ENCODE data around the gene USP11. TPM values are rescaled to one million over a fixed set of nuclear protein-coding genes. Genes with fewer than 3 reads are reported as not detected.

Gene USP11
- total RNA-seq, 4 donors from 2014 or later: 19.8 to 66.8 (median 27.3) TPM

GRCh38 chrX:47217121-47217851, 15.5 kb upstream of the USP11 start:
- Histone ChIP-seq H3K4me1 (peaks cover 0 to 11% (median 4%) of the 10 kb centered on the region in 4 donors), H3K9me3 (no peaks in the 10 kb centered on the region), H3K27ac (peak overlapping the region; percentile 75 to 97 (median 92)), H3K36me3 (peaks cover 0 to 35% (median 0%) of the 10 kb centered on the region in 3 donors), H3K4me3 (peak overlapping the region in 3 of 4 donors; percentile 31 to 100 (median 88)), H3K27me3 (no peaks in the 10 kb centered on the region)
- no peak for DNase-seq
- TF ChIP-seq POLR2A (IDR thresholded peaks at IDR 0.05): peak in 1 of 2 donors; percentile 19
- no peak for TF ChIP-seq CTCF (IDR thresholded peaks at IDR 0.05)

- peaks cover 0 to 11% (median 4%) of the 10 kb centered on the region in 4 donors for H3K4me1 ChIP-seq
- TF ChIP-seq POLR2A (IDR thresholded peaks at IDR 0.05): peak in 1 of 2 donors; percentile 31
- no peak for TF ChIP-seq CTCF (IDR thresholded peaks at IDR 0.05)
- no peaks in the 10 kb centered on the region for H3K27me3 ChIP-seq
- peak overlapping the region; percentile 88 to 100 (median 92) for H3K4me3 ChIP-seq
- no peaks in the 10 kb centered on the region for H3K9me3 ChIP-seq
- H3K27ac ChIP-seq: peak overlapping the region; percentile 96 to 99 (median 98)
- H3K36me3 ChIP-seq: peaks cover 0 to 29% (median 0%) of the 10 kb centered on the region in 3 donors
- DNase-seq: peak; percentile 91 to 100 (median 98)
These were observed 14.9 kb upstream of the USP11 start for GRCh38 chrX:47217852-47218279.

- Histone ChIP-seq H3K27me3 (no peaks in the 10 kb centered on the region), H3K4me1 (peaks cover 0 to 11% (median 4%) of the 10 kb centered on the region in 4 donors), H3K4me3 (peak within 1 kb of the TSS; percentile 88 to 100 (median 92)), H3K36me3 (peaks cover 0 to 26% (median 0%) of the 10 kb centered on the region in 3 donors), H3K27ac (peak within 1 kb of the TSS; percentile 96 to 99 (median 98)), H3K9me3 (no peaks in the 10 kb centered on the region)
- DNase-seq: peak; percentile 72 to 90 (median 81)
- TF ChIP-seq POLR2A (IDR thresholded peaks at IDR 0.05) (peak; percentile 78 to 84), CTCF (IDR thresholded peaks at IDR 0.05) (peak in 1 of 6 experiments; percentile 6)
These were observed 14.4 kb upstream of the USP11 start, which contains the start of gene CDK16 for GRCh38 chrX:47218280-47218919. CDK16 (plus strand) TSS chrX:47218681; CDS start chrX:47223558, 4,877 bp downstream.

GRCh38 chrX:47218920-47219815, 13.6 kb upstream of the USP11 start:
- TF ChIP-seq CTCF (IDR thresholded peaks at IDR 0.05): no peak
- TF ChIP-seq POLR2A (IDR thresholded peaks at IDR 0.05): no peak
- Histone ChIP-seq H3K27ac (peak overlapping the region; percentile 96 to 99 (median 98)), H3K4me3 (peak overlapping the region; percentile 88 to 100 (median 92)), H3K27me3 (no peaks in the 10 kb centered on the region), H3K9me3 (no peaks in the 10 kb centered on the region), H3K4me1 (peaks cover 0 to 11% (median 4%) of the 10 kb centered on the region in 4 donors), H3K36me3 (peaks cover 0 to 26% (median 0%) of the 10 kb centered on the region in 3 donors)
- peak; percentile 51 to 73 (median 62) for DNase-seq

GRCh38 chrX:47221756-47222155, 11.1 kb upstream of the USP11 start:
- Histone ChIP-seq H3K27ac (no peak overlapping the region), H3K9me3 (no peaks in the 10 kb centered on the region), H3K27me3 (no peaks in the 10 kb centered on the region), H3K4me1 (peaks cover 0 to 8% (median 3%) of the 10 kb centered on the region in 4 donors), H3K36me3 (peaks cover 0 to 35% (median 0%) of the 10 kb centered on the region in 3 donors), H3K4me3 (no peak overlapping the region)
- no peak for DNase-seq
- TF ChIP-seq CTCF (IDR thresholded peaks at IDR 0.05) (no peak), POLR2A (IDR thresholded peaks at IDR 0.05) (no peak)
